K562 (cell line): ENCODE results near the gene CDKN2AIP. TPM values are rescaled to one million over a fixed set of nuclear protein-coding genes. Genes with fewer than 3 reads are reported as not detected.

Experiments
- ATAC-seq: fragments of 200-7000 bp; cut with Tn5 transposase; 3 replicates; pipeline ENCODE4 v1.9.1; 2020; ENCODE audit warnings: moderate library complexity
- BruUV-seq: library from RNA; stranded (reverse); fragments of 400-500 nt; replicated peaks from 2 replicates; lab custom pipeline; 2021; lab: Mats Ljungman, UMichigan
- CTCF ChIA-PET: fragments of 300-600 bp; formaldehyde crosslinking; extraction: SDS; loops from one replicate; lab custom pipeline; 2021; ENCODE audit warnings: low intra/inter-chr PET ratio; lab: Yijun Ruan, JAX
- POLR2A ChIA-PET: fragments of 300-600, 350-650 bp; sonication (Branson Sonifier 250); formaldehyde crosslinking; extraction: SDS; loops from one replicate; lab custom pipeline; 2021; ENCODE audit warnings: antibody characterized with exemption, inconsistent platforms; lab: Yijun Ruan, JAX
- DNase-seq, 4 experiments: peaks; one replicate each; pipeline versions ENCODE4 v3.0.0 to v3.0.0-alpha.2; 2011 to 2018; ENCODE audit warnings: low spot score in 3 of 4, mixed read lengths in 3 of 4; ENCODE audit errors: extremely low read depth in 1 of 4
- FAIRE-seq: peaks from 2 replicates; lab custom pipeline; 2011; peaks lifted over from hg19 to GRCh38; lab: Jason Lieb, UNC
- H2AFZ ChIP-seq: 2 replicates; pipeline ENCODE4 v1.6.0; 2011; ENCODE audit warnings: low read depth, low read length, control low read depth, inconsistent platforms
- H3K27ac ChIP-seq: fragments of 200-600 bp; 3 replicates; pipeline ENCODE4 v1.8.0; 2011; ENCODE audit warnings: low read depth, mild to moderate bottlenecking, control low read depth, inconsistent platforms, low read length, moderate library complexity, mixed read lengths; ENCODE audit errors: extremely low read depth
- H3K27me3 ChIP-seq, 2 experiments: fragments of 300-600 bp in 1 of 2; 2 replicates in 1 of 2; 3 replicates in 1 of 2; pipeline versions ENCODE4 v1.6.0 to v1.8.0; 2011; ENCODE audit warnings: inconsistent platforms in 2 of 2, low read length in 2 of 2, mild to moderate bottlenecking in 1 of 2, mixed read lengths in 1 of 2, moderate library complexity in 1 of 2; ENCODE audit not compliant: control insufficient read depth in 2 of 2, insufficient read depth in 2 of 2
- H3K36me3 ChIP-seq: fragments of 300-600 bp; 3 replicates; pipeline ENCODE4 v1.8.0; 2011; ENCODE audit warnings: mild to moderate bottlenecking, low read length, inconsistent platforms; ENCODE audit not compliant: control insufficient read depth, insufficient read depth
- H3K4me1 ChIP-seq, 2 experiments: fragments of 200-600 bp in 1 of 2; replicated peaks in 1 of 2; 2 replicates in 1 of 2; 3 replicates in 1 of 2; pipeline versions ENCODE4 v1.5.1 to v1.8.0; 2011; ENCODE audit warnings: inconsistent platforms in 2 of 2, low read length in 2 of 2, mild to moderate bottlenecking in 1 of 2, mixed read lengths in 1 of 2, moderate library complexity in 1 of 2; ENCODE audit not compliant: control insufficient read depth in 2 of 2, insufficient read depth in 2 of 2
- H3K4me2 ChIP-seq: 2 replicates; pipeline ENCODE4 v1.6.1; 2011; ENCODE audit warnings: low read length, control low read depth, inconsistent platforms, mixed read lengths; ENCODE audit not compliant: insufficient read depth
- H3K4me3 ChIP-seq: fragments of 200-600 bp; sonication (generic), shearing (Covaris generic); 2 replicates; pipeline ENCODE4 v1.5.1; 2016; ENCODE audit warnings: control low read depth, inconsistent platforms
- H3K79me2 ChIP-seq: fragments of 200-600 bp; 3 replicates; pipeline ENCODE4 v1.8.0; 2011; ENCODE audit warnings: low read length, inconsistent platforms; ENCODE audit not compliant: control insufficient read depth, insufficient read depth
- H3K9ac ChIP-seq, 2 experiments: 2 replicates each; pipeline versions ENCODE4 v1.6.0 to v1.6.1; 2011; ENCODE audit warnings: low read depth in 2 of 2, low read length in 2 of 2, control low read depth in 1 of 2, inconsistent platforms in 1 of 2, mild to moderate bottlenecking in 1 of 2, mixed read lengths in 1 of 2; ENCODE audit not compliant: insufficient read depth in 1 of 2
- H3K9me1 ChIP-seq: one replicate; pipeline ENCODE4 v1.6.0; 2011; ENCODE audit warnings: inconsistent platforms, mild to moderate bottlenecking, low read length, moderate library complexity; ENCODE audit not compliant: control insufficient read depth, insufficient read depth
- H3K9me3 ChIP-seq: replicated peaks from 2 replicates; pipeline ENCODE4 v1.5.1; 2011; ENCODE audit warnings: low read depth, low read length, inconsistent platforms; ENCODE audit not compliant: control insufficient read depth, insufficient read depth
- H4K20me1 ChIP-seq: replicated peaks from 2 replicates; pipeline ENCODE4 v1.6.1; 2011; ENCODE audit warnings: low read length, inconsistent platforms, mixed read lengths; ENCODE audit not compliant: control insufficient read depth, insufficient read depth
- ARNT ChIP-seq, 2 experiments: fragments of 450-650 bp; IDR thresholded peaks; 2 replicates each; pipeline ENCODE4 v1.6.1; 2016; ENCODE audit warnings: mild to moderate bottlenecking in 1 of 2
- CREB3 ChIP-seq: fragments of 450-650 bp; conservative IDR thresholded peaks from 2 replicates; pipeline ENCODE4 v1.6.1; 2016; ENCODE audit warnings: missing genetic modification characterization, low read depth, mild to moderate bottlenecking, missing compliant biosample characterization, moderate library complexity
- DPF2 ChIP-seq: fragments of 450-650 bp; IDR thresholded peaks from 2 replicates; pipeline ENCODE4 v1.6.1; 2016
- HSF4 ChIP-seq: fragments of 250-450 bp; sonication (Bioruptor Pico); IDR thresholded peaks from 2 replicates; pipeline ENCODE4 v2.1.2; 2022; ENCODE audit warnings: mild to moderate bottlenecking, moderate library complexity, borderline replicate concordance
- IRF2 ChIP-seq: sonication (generic); formaldehyde crosslinking; IDR thresholded peaks from 2 replicates; pipeline ENCODE4 v1.8.1; 2022; ENCODE audit warnings: mild to moderate bottlenecking, missing genetic modification reagents
- POLR3G ChIP-seq: IDR thresholded peaks from 2 replicates; pipeline ENCODE4 v1.6.1; 2011; ENCODE audit not compliant: insufficient read length, insufficient replicate concordance; ENCODE audit errors: extremely low read depth
- RBM22 ChIP-seq: fragments of 200-400 bp; formaldehyde crosslinking; IDR thresholded peaks from 2 replicates; pipeline ENCODE4 v1.6.1; 2018; ENCODE audit warnings: low read length, low read depth; ENCODE audit not compliant: poor library complexity, severe bottlenecking
- SMC3 ChIP-seq: conservative IDR thresholded peaks from 2 replicates; pipeline ENCODE4 v1.6.1; 2011; ENCODE audit warnings: low read depth, low read length, improper control_type of control experiment; ENCODE audit not compliant: insufficient read depth
- STAT6 ChIP-seq: sonication (generic); formaldehyde crosslinking; IDR thresholded peaks from 2 replicates; pipeline ENCODE4 v1.8.1; 2023; ENCODE audit warnings: mild to moderate bottlenecking, missing genetic modification reagents
- WGBS: fragments of 100-300 bp; shearing (Covaris generic); methylation state at CpG from one replicate; pipeline ENCODE4 v1.1.6; 2016; ENCODE audit warnings: low coverage, mixed read lengths; ENCODE audit not compliant: insufficient coverage; ENCODE audit errors: missing lambda C conversion rate; 5-methylcytosine and 5-hydroxymethylcytosine counted together
- in situ Hi-C: fragments of 300-500 bp; cut with MboI; formaldehyde crosslinking; loops from 4 replicates; pipeline ENCODE4 v1.15.0; 2018; ENCODE audit warnings: inconsistent platforms, mixed read lengths
- intact Hi-C: fragments of 100-400 bp; cut with micrococcal nuclease; formaldehyde crosslinking; loops from 2 replicates; pipeline ENCODE4 v1.14.2; 2022
- polyA plus RNA-seq, 8 experiments: library from polyadenylated mRNA; depleted of rRNA in 4 of 8; stranded (reverse) in 5 of 8; unstranded in 3 of 8; fragments of >200 nt; fragmentation: Nextera tagmentation in 2 of 8; fragmentation: Illumina TruSeq in 1 of 8; extraction: Ambion mirVana in 2 of 8; extraction: Trizol in 1 of 8; gene quantifications; 2 replicates each; pipeline versions ENCODE4 v1.2.1 to v1.2.3, GENCODE V29; 2011 to 2014; ENCODE audit warnings: inconsistent platforms in 1 of 8, missing spikeins in 1 of 8
- total RNA-seq, 7 experiments: library from RNA; depleted of rRNA in 6 of 7; stranded (reverse); fragments of >200 nt in 6 of 7; fragmentation: Illumina TruSeq in 2 of 7; extraction: Trizol in 2 of 7; gene quantifications; 2 replicates each; pipeline versions ENCODE4 v1.2.1 to v1.2.3, GENCODE V29; 2011 to 2021; ENCODE audit warnings: low replicate concordance in 1 of 7
- TF ChIP-seq, protein P1 (sequence below): sonication (generic); formaldehyde crosslinking; IDR thresholded peaks from 2 replicates; pipeline ENCODE4 v1.5.0; 2020; ENCODE audit warnings: missing genetic modification reagents

CDKN2AIP gene
- total and polyA plus RNA-seq, 9 of the 15 experiments (the other 6 are each of a cell fraction or from before 2014, with no cell fraction given): 5.9 to 22.0 (median 19.7) TPM

DNA sequence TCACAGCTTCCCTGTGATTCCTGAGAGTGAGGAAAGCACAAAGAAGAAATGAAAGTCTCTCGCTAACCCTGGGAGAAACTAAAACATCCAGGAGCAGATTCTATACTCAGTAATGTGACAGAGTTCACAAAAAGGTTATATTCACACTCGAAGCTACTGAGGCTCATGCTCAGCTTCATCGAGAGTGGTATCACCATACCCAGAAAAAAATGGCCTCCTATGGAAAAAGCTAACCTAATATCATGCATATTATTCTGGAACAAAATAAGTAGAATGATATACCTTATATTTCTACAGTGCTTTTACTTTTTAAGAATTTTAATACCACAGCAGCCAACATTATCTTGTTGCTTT is 13.5 kb upstream of the CDKN2AIP start:
- H3K4me1 ChIP-seq: no peaks in the 10 kb centered on the region; a peak in 2 of 5 replicates
- POLR2A ChIA-PET: interaction anchor here (0.6 to 1.0 kb wide), 3 partner anchors 10 to 137 kb away, joined by 3 to 4 read pairs (median 4); no protein-coding TSS in a partner anchor
- H3K4me3 ChIP-seq: no peak overlapping the region
- H3K27ac ChIP-seq: no peak overlapping the region
- in situ Hi-C loops (no loop called here), intact Hi-C loops (no loop called here)
- H3K79me2 ChIP-seq: no peaks in the 10 kb centered on the region
- H3K9me1 ChIP-seq: no peaks in the 10 kb centered on the region
- DNase-seq (no peak), ATAC-seq (no peak), FAIRE-seq (no peak)
- H3K36me3 ChIP-seq: no peaks in the 10 kb centered on the region
- WGBS: 38% methylated on average over 3 of the region's 3 CpGs
- no peaks in the 10 kb centered on the region; the same call in 1 of the 2 replicates for H3K9me3 ChIP-seq
- H3K4me2 ChIP-seq: no peak overlapping the region
- CTCF ChIA-PET: no interaction called here
- no TSS peak for BruUV-seq
- no peak overlapping the region for H2AFZ ChIP-seq
- no peak for TF ChIP-seq POLR3G
- TF ChIP-seq, protein P1, sequence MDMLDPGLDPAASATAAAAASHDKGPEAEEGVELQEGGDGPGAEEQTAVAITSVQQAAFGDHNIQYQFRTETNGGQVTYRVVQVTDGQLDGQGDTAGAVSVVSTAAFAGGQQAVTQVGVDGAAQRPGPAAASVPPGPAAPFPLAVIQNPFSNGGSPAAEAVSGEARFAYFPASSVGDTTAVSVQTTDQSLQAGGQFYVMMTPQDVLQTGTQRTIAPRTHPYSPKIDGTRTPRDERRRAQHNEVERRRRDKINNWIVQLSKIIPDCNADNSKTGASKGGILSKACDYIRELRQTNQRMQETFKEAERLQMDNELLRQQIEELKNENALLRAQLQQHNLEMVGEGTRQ (CRISPR knock-in tag): no peak
- TF ChIP-seq DPF2: no peak
- TF ChIP-seq HSF4 (CRISPR knock-in tag): no peak
- no peak for TF ChIP-seq RBM22
- no peak for TF ChIP-seq CREB3
- no peak for TF ChIP-seq STAT6
- no peak for TF ChIP-seq ARNT (IDR thresholded peaks at IDR 0.05)
- TF ChIP-seq IRF2 (CRISPR knock-in tag): no peak
- TF ChIP-seq SMC3: no peak
- no peaks in the 10 kb centered on the region for H3K27me3 ChIP-seq
- no peak overlapping the region for H3K9ac ChIP-seq
- H4K20me1 ChIP-seq: no peaks in the 10 kb centered on the region
